Endothelial cell of umbilical vein (primary cell): ENCODE data around the gene OR10G6. TPM values are rescaled to one million over a fixed set of nuclear protein-coding genes. Genes with fewer than 3 reads are reported as not detected.

ENCODE experiments used
- BruUV-seq: library from RNA; stranded (reverse); fragments of 400-500 nt; replicated peaks from 2 replicates; lab custom pipeline; 2021; lab: Mats Ljungman, UMichigan
- CTCF ChIA-PET: fragments of 300-600, 350-600 bp; sonication (Branson Sonifier 250); formaldehyde crosslinking; loops from one replicate; lab custom pipeline; 2021; ENCODE audit warnings: antibody characterized with exemption, inconsistent platforms; lab: Charles Lee
- POLR2A ChIA-PET: fragments of 300-600, 350-600 bp; sonication (Branson Sonifier 250); formaldehyde crosslinking; loops from one replicate; lab custom pipeline; 2021; ENCODE audit warnings: antibody characterized with exemption, inconsistent platforms; lab: Charles Lee
- DNase-seq: peaks from one replicate; pipeline ENCODE4 v3.0.0-alpha.2; 2011; ENCODE audit warnings: low read depth, low spot score
- FAIRE-seq: peaks from 2 replicates; lab custom pipeline; 2011; peaks lifted over from hg19 to GRCh38; lab: Jason Lieb, UNC
- H2AFZ ChIP-seq: 2 replicates; pipeline ENCODE4 v1.6.0; 2012; ENCODE audit warnings: low read depth, low read length, control low read depth, inconsistent platforms
- H3K27ac ChIP-seq: 2 replicates; pipeline ENCODE4 v1.5.1; 2011; ENCODE audit warnings: low read depth, mild to moderate bottlenecking, control low read depth, low read length, moderate library complexity; ENCODE audit not compliant: insufficient read depth
- H3K27me3 ChIP-seq, 2 experiments: 2 replicates each; pipeline versions ENCODE4 v1.6.0 to v1.6.1; 2011; ENCODE audit warnings: low read length in 2 of 2, mixed read lengths in 1 of 2; ENCODE audit not compliant: control insufficient read depth in 2 of 2, insufficient read depth in 2 of 2
- H3K36me3 ChIP-seq, 2 experiments: 2 replicates in 1 of 2; 3 replicates in 1 of 2; pipeline ENCODE4 v1.5.1; 2011; ENCODE audit warnings: low read length in 2 of 2, mild to moderate bottlenecking in 1 of 2, moderate library complexity in 1 of 2; ENCODE audit not compliant: control insufficient read depth in 2 of 2, insufficient read depth in 2 of 2; ENCODE audit errors: extremely low read depth in 1 of 2
- H3K4me1 ChIP-seq: 3 replicates; pipeline ENCODE4 v1.5.1; 2011; ENCODE audit warnings: mild to moderate bottlenecking, low read length; ENCODE audit not compliant: control insufficient read depth, insufficient read depth; ENCODE audit errors: extremely low read depth
- H3K4me2 ChIP-seq: 2 replicates; pipeline ENCODE4 v1.6.1; 2011; ENCODE audit warnings: low read length, control low read depth, mixed read lengths; ENCODE audit not compliant: insufficient read depth
- H3K4me3 ChIP-seq, 3 experiments: fragments of 200-600 bp in 1 of 3; sonication (generic), shearing (Covaris generic) in 1 of 3; replicated peaks in 1 of 3; 2 replicates each; pipeline ENCODE4 v1.5.1; 2011 to 2016; ENCODE audit warnings: control low read depth in 3 of 3, low read length in 3 of 3, mild to moderate bottlenecking in 2 of 3, inconsistent platforms in 1 of 3, low read depth in 1 of 3, moderate library complexity in 1 of 3; ENCODE audit not compliant: insufficient read depth in 1 of 3
- H3K79me2 ChIP-seq: 2 replicates; pipeline ENCODE4 v1.6.0; 2012; ENCODE audit warnings: low read length, inconsistent platforms; ENCODE audit not compliant: control insufficient read depth, insufficient read depth
- H3K9ac ChIP-seq: replicated peaks from 2 replicates; pipeline ENCODE3; 2011; ENCODE audit warnings: low read length, control low read depth; ENCODE audit not compliant: insufficient read depth; ENCODE audit errors: extremely low read depth
- H3K9me1 ChIP-seq: replicated peaks from 3 replicates; pipeline ENCODE4 v1.6.0; 2011; ENCODE audit warnings: mild to moderate bottlenecking, low read length; ENCODE audit not compliant: control insufficient read depth, insufficient read depth; ENCODE audit errors: extremely low read depth
- H3K9me3 ChIP-seq: replicated peaks from 2 replicates; pipeline ENCODE4 v1.5.1; 2012; ENCODE audit warnings: low read length, inconsistent platforms; ENCODE audit not compliant: control insufficient read depth, insufficient read depth
- H4K20me1 ChIP-seq: replicated peaks from 2 replicates; pipeline ENCODE3; 2011; ENCODE audit warnings: mild to moderate bottlenecking, low read length; ENCODE audit not compliant: control insufficient read depth, insufficient read depth; ENCODE audit errors: extremely low read depth
- EZH2 ChIP-seq: IDR thresholded peaks from 2 replicates; pipeline ENCODE4 v1.6.1; 2012; ENCODE audit warnings: borderline replicate concordance, low read depth, mild to moderate bottlenecking, moderate library complexity, low read length, inconsistent platforms; ENCODE audit not compliant: severe bottlenecking
- FOS ChIP-seq: IDR thresholded peaks from 2 replicates; pipeline ENCODE4 v1.6.1; 2011; ENCODE audit warnings: mild to moderate bottlenecking, low read length, moderate library complexity, borderline replicate concordance; ENCODE audit not compliant: insufficient read depth
- GATA2 ChIP-seq: IDR thresholded peaks from 2 replicates; pipeline ENCODE4 v1.7.0; 2011; ENCODE audit warnings: low read depth, mild to moderate bottlenecking, moderate library complexity, mixed read lengths, low read length; ENCODE audit not compliant: insufficient read length, insufficient read depth
- JUN ChIP-seq: IDR thresholded peaks from 2 replicates; pipeline ENCODE4 v1.6.1; 2011; ENCODE audit warnings: borderline replicate concordance, low read depth; ENCODE audit not compliant: insufficient read length, insufficient read depth
- MYC ChIP-seq: IDR thresholded peaks from one replicate; pipeline ENCODE4 v1.6.1; 2011; ENCODE audit warnings: mild to moderate bottlenecking, low read depth, low read length
- POLR2A ChIP-seq: IDR thresholded peaks from 2 replicates; pipeline ENCODE4 v1.6.1; 2012; ENCODE audit warnings: low read depth, mild to moderate bottlenecking, control low read depth, low read length
- POLR2AphosphoS5 ChIP-seq: IDR thresholded peaks from 2 replicates; pipeline ENCODE4 v1.6.1; 2012; ENCODE audit warnings: low read depth, mild to moderate bottlenecking, control low read depth, low read length, moderate library complexity; ENCODE audit not compliant: insufficient read depth
- dilution Hi-C: fragments of 300-500 bp; cut with MboI; formaldehyde crosslinking; loops from one replicate; pipeline ENCODE4 v1.15.0; 2019; ENCODE audit warnings: low sequenced_read_pairs; ENCODE audit not compliant: extremely low pct_ligation_motif_present
- intact Hi-C: fragments of 100-400 bp; cut with micrococcal nuclease; formaldehyde crosslinking; loops from one replicate; pipeline ENCODE4 v1.10.0; 2022
- polyA plus RNA-seq, 4 experiments: library from polyadenylated mRNA; depleted of rRNA in 3 of 4; stranded (reverse) in 3 of 4; unstranded in 1 of 4; fragments of >200 nt; gene quantifications; 2 replicates each; pipeline versions ENCODE4 v1.2.1 to v1.2.3, GENCODE V29; 2011 to 2012; ENCODE audit warnings: missing spikeins in 1 of 4
- total RNA-seq: library from RNA; stranded (reverse); gene quantifications from 2 replicates; pipeline ENCODE4 v1.2.3, GENCODE V29; 2021
- TF ChIP-seq, protein P1 (sequence below): IDR thresholded peaks from 2 replicates; pipeline ENCODE4 v1.6.1; 2011; ENCODE audit not compliant: insufficient read depth, insufficient read length
- TF ChIP-seq, protein P2 (sequence below), 2 donors: IDR thresholded peaks; 1 replicate in 1 of 2; 2 replicates in 1 of 2; pipeline ENCODE4 v1.5.1; 2011; ENCODE audit warnings: low read length in 2 of 2, mild to moderate bottlenecking in 2 of 2, moderate library complexity in 2 of 2, control low read depth in 1 of 2, inconsistent platforms in 1 of 2, low read depth in 1 of 2; ENCODE audit not compliant: insufficient read depth in 1 of 2; ENCODE audit errors: extremely low read depth in 1 of 2

Gene OR10G6
- total and polyA plus RNA-seq, 2 donors (not counting 3 experiments of a cell fraction or from before 2014, with no cell fraction given) = not detected

DNA sequence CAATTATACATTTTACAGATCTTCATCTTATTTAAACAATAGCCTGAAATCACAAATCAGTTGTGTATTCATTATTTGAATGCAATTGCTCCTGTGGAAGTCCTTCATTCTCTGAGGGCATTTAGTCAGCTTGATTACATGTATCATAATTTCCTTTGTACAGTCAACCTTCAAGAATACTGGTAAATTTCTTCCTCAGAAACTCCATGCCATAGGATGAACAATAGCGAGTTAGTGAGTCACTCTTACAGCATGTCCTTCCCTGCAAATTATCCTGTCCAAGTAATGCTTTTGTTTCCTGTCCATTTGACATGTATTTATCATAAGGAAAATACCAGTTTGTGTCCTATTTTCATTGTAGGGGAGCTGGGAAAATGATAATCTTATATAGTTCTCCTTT is 21.1 kb downstream of the OR10G6 start:
- H3K4me2 ChIP-seq = peak overlapping the region; percentile 72
- no peaks in the 10 kb centered on the region for H3K27me3 ChIP-seq
- peak; percentile 96 for DNase-seq
- H2AFZ ChIP-seq = no peak overlapping the region
- no peaks in the 10 kb centered on the region for H3K79me2 ChIP-seq
- intact Hi-C loops = loop anchor here (2.0 to 5.0 kb wide), 3 partner anchors 93 to 233 kb away; partner anchors contain the start of genes VWA5A and ZNF202
- ChIA-PET CTCF (interaction anchor here (0.9 to 2.0 kb wide), 3 partner anchors 98 to 263 kb away, joined by 3 to 8 read pairs (median 4); no protein-coding TSS in a partner anchor), POLR2A (no interaction called here)
- FAIRE-seq = peak; percentile 95
- H3K4me3 ChIP-seq = no peak overlapping the region
- peak overlapping the region; percentile 93 for H3K27ac ChIP-seq
- dilution Hi-C loops = no loop called here
- H4K20me1 ChIP-seq = no peaks in the 10 kb centered on the region
- H3K36me3 ChIP-seq = no peaks in the 10 kb centered on the region
- no peak for TF ChIP-seq EZH2
- TF ChIP-seq POLR2A = peak; percentile 54
- TF ChIP-seq, protein P1, sequence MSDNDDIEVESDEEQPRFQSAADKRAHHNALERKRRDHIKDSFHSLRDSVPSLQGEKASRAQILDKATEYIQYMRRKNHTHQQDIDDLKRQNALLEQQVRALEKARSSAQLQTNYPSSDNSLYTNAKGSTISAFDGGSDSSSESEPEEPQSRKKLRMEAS = no peak
- peak; percentile 99 for TF ChIP-seq FOS
- TF ChIP-seq POLR2AphosphoS5 = peak; percentile 72
- peak; percentile 86 for TF ChIP-seq GATA2
- TF ChIP-seq, protein P2, sequence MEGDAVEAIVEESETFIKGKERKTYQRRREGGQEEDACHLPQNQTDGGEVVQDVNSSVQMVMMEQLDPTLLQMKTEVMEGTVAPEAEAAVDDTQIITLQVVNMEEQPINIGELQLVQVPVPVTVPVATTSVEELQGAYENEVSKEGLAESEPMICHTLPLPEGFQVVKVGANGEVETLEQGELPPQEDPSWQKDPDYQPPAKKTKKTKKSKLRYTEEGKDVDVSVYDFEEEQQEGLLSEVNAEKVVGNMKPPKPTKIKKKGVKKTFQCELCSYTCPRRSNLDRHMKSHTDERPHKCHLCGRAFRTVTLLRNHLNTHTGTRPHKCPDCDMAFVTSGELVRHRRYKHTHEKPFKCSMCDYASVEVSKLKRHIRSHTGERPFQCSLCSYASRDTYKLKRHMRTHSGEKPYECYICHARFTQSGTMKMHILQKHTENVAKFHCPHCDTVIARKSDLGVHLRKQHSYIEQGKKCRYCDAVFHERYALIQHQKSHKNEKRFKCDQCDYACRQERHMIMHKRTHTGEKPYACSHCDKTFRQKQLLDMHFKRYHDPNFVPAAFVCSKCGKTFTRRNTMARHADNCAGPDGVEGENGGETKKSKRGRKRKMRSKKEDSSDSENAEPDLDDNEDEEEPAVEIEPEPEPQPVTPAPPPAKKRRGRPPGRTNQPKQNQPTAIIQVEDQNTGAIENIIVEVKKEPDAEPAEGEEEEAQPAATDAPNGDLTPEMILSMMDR (IDR thresholded peaks at IDR 0.05; ENCODE audit: extremely low read depth in 1 of 2, insufficient read depth in 1 of 2, low read depth in 1 of 2, low read length in 2 of 2) = no peak
- TF ChIP-seq JUN = peak; percentile 99
- no peak for TF ChIP-seq MYC
- peak overlapping the region; percentile 58 for H3K9ac ChIP-seq
- no peaks in the 10 kb centered on the region for H3K9me3 ChIP-seq
- H3K4me1 ChIP-seq = peaks cover 24% of the 10 kb centered on the region
- H3K9me1 ChIP-seq = no peaks in the 10 kb centered on the region
- BruUV-seq = no TSS peak
